SK-N-SH (cell line): ENCODE results near the gene FMO2. TPM values are rescaled to one million over a fixed set of nuclear protein-coding genes. Genes with fewer than 3 reads are reported as not detected.
A peak's percentile ranks its signal among the peaks of the same experiment; 100 is the strongest.

Source experiments
- CTCF ChIA-PET: fragments of 300-600, 350-600 bp; formaldehyde crosslinking; extraction: SDS; loops from one replicate; lab custom pipeline; 2021; lab: Yijun Ruan, JAX
- POLR2A ChIA-PET: fragments of 350-600 bp; sonication (Branson Sonifier 250); formaldehyde crosslinking; extraction: SDS; loops from one replicate; lab custom pipeline; 2020; ENCODE audit warnings: antibody characterized with exemption, inconsistent platforms; lab: Yijun Ruan, JAX
- DNase-seq: peaks from one replicate; pipeline ENCODE4 v3.0.0; 2012
- H2AFZ ChIP-seq: fragments of 200-600 bp; sonication (generic); 2 replicates; pipeline ENCODE4 v1.8.1; 2016; ENCODE audit warnings: antibody characterized with exemption, mild to moderate bottlenecking, low read depth
- H3F3A ChIP-seq: fragments of 200-600 bp; sonication (generic); replicated peaks from 2 replicates; pipeline ENCODE3; 2016; ENCODE audit warnings: antibody characterized with exemption, mild to moderate bottlenecking; ENCODE audit not compliant: insufficient read depth
- H3K27ac ChIP-seq, 2 experiments: fragments of 200-500 bp in 1 of 2; fragments of 200-600 bp in 1 of 2; sonication (Bioruptor generic) in 1 of 2; sonication (generic), shearing (Covaris generic) in 1 of 2; 2 replicates each; pipeline versions ENCODE4 v1.5.1 to v1.6.1; 2014 to 2016; ENCODE audit warnings: low read depth in 2 of 2, inconsistent platforms in 1 of 2, low read length in 1 of 2, mild to moderate bottlenecking in 1 of 2, mixed read lengths in 1 of 2
- H3K27me3 ChIP-seq: fragments of 200-600 bp; sonication (generic), shearing (Covaris generic); 2 replicates; pipeline ENCODE4 v1.6.1; 2016; ENCODE audit warnings: mixed run types; ENCODE audit not compliant: insufficient read depth
- H3K36me3 ChIP-seq, 2 experiments: fragments of 200-500 bp in 1 of 2; fragments of 200-600 bp in 1 of 2; sonication (Bioruptor generic) in 1 of 2; sonication (generic) in 1 of 2; replicated peaks in 1 of 2; 2 replicates each; pipeline versions ENCODE3 to v1.5.1; 2014 to 2016; ENCODE audit warnings: low read length in 1 of 2, mild to moderate bottlenecking in 1 of 2; ENCODE audit not compliant: insufficient read depth in 2 of 2, control insufficient read depth in 1 of 2
- H3K4me1 ChIP-seq, 2 experiments: fragments of 200-500 bp in 1 of 2; fragments of 200-600 bp in 1 of 2; sonication (Bioruptor generic) in 1 of 2; sonication (generic), shearing (Covaris generic) in 1 of 2; 2 replicates each; pipeline versions ENCODE4 v1.5.1 to v1.6.1; 2014 to 2016; ENCODE audit warnings: low read depth in 1 of 2, low read length in 1 of 2, mixed run types in 1 of 2; ENCODE audit not compliant: insufficient read depth in 2 of 2, control insufficient read depth in 1 of 2
- H3K4me2 ChIP-seq: fragments of 200-600 bp; sonication (generic), shearing (Covaris generic); 2 replicates; pipeline ENCODE4 v1.6.1; 2017; ENCODE audit warnings: mixed run types
- H3K4me3 ChIP-seq, 2 experiments: fragments of 200-500 bp in 1 of 2; fragments of 200-600 bp in 1 of 2; sonication (Bioruptor generic) in 1 of 2; sonication (generic), shearing (Covaris generic) in 1 of 2; 2 replicates each; pipeline versions ENCODE4 v1.5.1 to v1.8.1; 2014 to 2016; ENCODE audit warnings: low read depth in 2 of 2, inconsistent platforms in 1 of 2, low read length in 1 of 2, mild to moderate bottlenecking in 1 of 2, mixed read lengths in 1 of 2, moderate library complexity in 1 of 2
- H3K79me2 ChIP-seq: fragments of 200-600 bp; sonication (generic); 2 replicates; pipeline ENCODE4 v1.8.1; 2017; ENCODE audit warnings: mild to moderate bottlenecking; ENCODE audit not compliant: insufficient read depth
- H3K9ac ChIP-seq: fragments of 200-600 bp; sonication (generic); 2 replicates; pipeline ENCODE4 v1.6.1; 2017; ENCODE audit warnings: mixed run types
- H3K9me2 ChIP-seq: fragments of 200-600 bp; sonication (generic); 2 replicates; pipeline ENCODE4 v1.6.1; 2017; ENCODE audit warnings: mixed run types
- H3K9me3 ChIP-seq: fragments of 200-600 bp; sonication (generic); 2 replicates; pipeline ENCODE4 v1.6.1; 2017; ENCODE audit warnings: mixed run types, mild to moderate bottlenecking, moderate library complexity
- H4K20me1 ChIP-seq: fragments of 200-600 bp; sonication (generic); 2 replicates; pipeline ENCODE4 v1.6.1; 2017; ENCODE audit warnings: mild to moderate bottlenecking, mixed run types; ENCODE audit not compliant: insufficient read depth
- EP300 ChIP-seq, 2 experiments: IDR thresholded peaks; 2 replicates each; pipeline versions ENCODE4 v1.4.0 to v1.6.1; 2012; ENCODE audit warnings: borderline replicate concordance in 1 of 2, low read depth in 1 of 2, low read length in 1 of 2
- EZH2phosphoT487 ChIP-seq: fragments of 200-600 bp; sonication (generic); IDR thresholded peaks from 2 replicates; pipeline ENCODE4 v1.6.1; 2017; ENCODE audit warnings: low read depth, mixed run types, mild to moderate bottlenecking, antibody characterized with exemption, moderate library complexity, borderline replicate concordance
- FOSL2 ChIP-seq: IDR thresholded peaks from 2 replicates; pipeline ENCODE4 v1.4.0; 2012; ENCODE audit warnings: low read depth, mild to moderate bottlenecking, moderate library complexity, borderline replicate concordance
- GABPA ChIP-seq: IDR thresholded peaks from 2 replicates; pipeline ENCODE4 v1.4.0; 2012; ENCODE audit warnings: low read depth, mild to moderate bottlenecking
- JUND ChIP-seq: IDR thresholded peaks from 2 replicates; pipeline ENCODE4 v1.4.0; 2012
- MEF2A ChIP-seq: IDR thresholded peaks from 2 replicates; pipeline ENCODE4 v1.4.0; 2012; ENCODE audit warnings: low read depth, borderline replicate concordance
- NFIC ChIP-seq: IDR thresholded peaks from 2 replicates; pipeline ENCODE4 v1.4.0; 2012; ENCODE audit warnings: borderline replicate concordance
- RAD21 ChIP-seq: IDR thresholded peaks from 2 replicates; pipeline ENCODE4 v1.6.1; 2012; ENCODE audit warnings: mild to moderate bottlenecking, low read length
- SIN3A ChIP-seq: IDR thresholded peaks from 2 replicates; pipeline ENCODE4 v1.6.1; 2012; ENCODE audit warnings: low read depth, mild to moderate bottlenecking, low read length, moderate library complexity, borderline replicate concordance
- SMC3 ChIP-seq: IDR thresholded peaks from 2 replicates; pipeline ENCODE4 v1.6.1; 2012; ENCODE audit warnings: low read depth, low read length, improper control_type of control experiment
- YY1 ChIP-seq: IDR thresholded peaks from 2 replicates; pipeline ENCODE4 v1.4.0; 2012; ENCODE audit warnings: low read depth, mild to moderate bottlenecking
- WGBS: methylation state at CpG from one replicate; pipeline ENCODE4 v1.1.6; 2017; ENCODE audit warnings: low lambda C conversion rate; 5-methylcytosine and 5-hydroxymethylcytosine counted together
- polyA plus RNA-seq, 3 experiments: library from polyadenylated mRNA; depleted of rRNA; stranded (reverse); fragments of >200 nt; gene quantifications; 2 replicates each; pipeline ENCODE4 v1.2.3, GENCODE V29; 2012
- TF ChIP-seq, protein P1 (sequence below): fragments of 200-600 bp; sonication (generic); IDR thresholded peaks from 2 replicates; pipeline ENCODE4 v1.6.1; 2017; ENCODE audit warnings: antibody characterized with exemption, mild to moderate bottlenecking, moderate library complexity
- TF ChIP-seq, protein P2 (sequence below): IDR thresholded peaks from 2 replicates; pipeline ENCODE4 v1.6.1; 2012; ENCODE audit warnings: mild to moderate bottlenecking, low read depth, low read length, moderate library complexity

The FMO2 gene
- polyA plus RNA-seq, 1 of the 3 experiments (the other 2 are of a cell fraction), result not detected

DNA sequence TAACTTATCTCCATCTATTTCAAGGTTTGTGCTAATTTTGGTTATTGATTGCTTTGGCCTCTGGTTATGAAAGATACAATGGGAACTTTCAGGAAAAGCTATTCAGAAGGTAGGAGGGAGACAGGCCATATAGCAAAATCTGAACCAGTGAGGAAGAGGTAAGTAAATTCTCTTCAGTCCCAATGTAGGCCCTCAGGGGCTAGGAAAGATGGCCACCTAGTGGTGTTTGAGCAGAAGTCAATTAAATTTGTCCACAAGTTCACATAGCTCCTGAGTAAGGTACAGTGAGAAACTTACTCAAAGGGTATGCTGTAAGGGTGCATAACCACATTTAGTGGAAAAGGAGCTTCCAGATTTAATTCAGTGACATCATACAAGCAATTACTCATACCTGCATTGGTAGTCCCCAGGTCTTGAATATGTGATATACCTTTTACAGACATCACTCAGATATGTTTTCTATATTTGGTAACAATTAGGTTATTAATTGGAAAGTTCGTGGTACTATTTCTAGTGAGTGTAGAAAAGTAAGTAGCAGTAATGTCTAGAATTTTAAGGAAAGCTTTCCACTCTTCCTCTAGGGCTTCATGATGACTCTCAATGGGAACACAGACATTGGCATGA, 41.8 kb downstream of the FMO2 start:
- DNase-seq, result peak; percentile 26
- Histone ChIP-seq H3K9me2 (no peaks in the 10 kb centered on the region), H3K79me2 (no peaks in the 10 kb centered on the region), H3K4me3 (no peak overlapping the region; a peak in 1 of 4 replicates), H4K20me1 (no peaks in the 10 kb centered on the region), H3K4me2 (no peak overlapping the region), H3K27ac (no peak overlapping the region), H3F3A (no peaks in the 10 kb centered on the region), H3K36me3 (no peaks in the 10 kb centered on the region), H3K9ac (no peak overlapping the region), H3K4me1 (peaks cover 0 to 13% of the 10 kb centered on the region in 2 experiments; a peak in 1 of 4 replicates), H2AFZ (no peak overlapping the region), H3K9me3 (no peaks in the 10 kb centered on the region), H3K27me3 (peaks cover 6% of the 10 kb centered on the region; the same call in 1 of the 2 replicates)
- ChIA-PET CTCF (interaction anchor here (0.6 to 2.0 kb wide), 15 partner anchors 8 to 258 kb away, joined by 3 to 14 read pairs (median 4); partner anchors contain the start of gene FMO4), POLR2A (no interaction called here)
- TF ChIP-seq RAD21 (peak; percentile 69), SMC3 (peak; percentile 62)
- TF ChIP-seq, protein P1, sequence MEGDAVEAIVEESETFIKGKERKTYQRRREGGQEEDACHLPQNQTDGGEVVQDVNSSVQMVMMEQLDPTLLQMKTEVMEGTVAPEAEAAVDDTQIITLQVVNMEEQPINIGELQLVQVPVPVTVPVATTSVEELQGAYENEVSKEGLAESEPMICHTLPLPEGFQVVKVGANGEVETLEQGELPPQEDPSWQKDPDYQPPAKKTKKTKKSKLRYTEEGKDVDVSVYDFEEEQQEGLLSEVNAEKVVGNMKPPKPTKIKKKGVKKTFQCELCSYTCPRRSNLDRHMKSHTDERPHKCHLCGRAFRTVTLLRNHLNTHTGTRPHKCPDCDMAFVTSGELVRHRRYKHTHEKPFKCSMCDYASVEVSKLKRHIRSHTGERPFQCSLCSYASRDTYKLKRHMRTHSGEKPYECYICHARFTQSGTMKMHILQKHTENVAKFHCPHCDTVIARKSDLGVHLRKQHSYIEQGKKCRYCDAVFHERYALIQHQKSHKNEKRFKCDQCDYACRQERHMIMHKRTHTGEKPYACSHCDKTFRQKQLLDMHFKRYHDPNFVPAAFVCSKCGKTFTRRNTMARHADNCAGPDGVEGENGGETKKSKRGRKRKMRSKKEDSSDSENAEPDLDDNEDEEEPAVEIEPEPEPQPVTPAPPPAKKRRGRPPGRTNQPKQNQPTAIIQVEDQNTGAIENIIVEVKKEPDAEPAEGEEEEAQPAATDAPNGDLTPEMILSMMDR, result peak; percentile 84
- TF ChIP-seq, protein P2, sequence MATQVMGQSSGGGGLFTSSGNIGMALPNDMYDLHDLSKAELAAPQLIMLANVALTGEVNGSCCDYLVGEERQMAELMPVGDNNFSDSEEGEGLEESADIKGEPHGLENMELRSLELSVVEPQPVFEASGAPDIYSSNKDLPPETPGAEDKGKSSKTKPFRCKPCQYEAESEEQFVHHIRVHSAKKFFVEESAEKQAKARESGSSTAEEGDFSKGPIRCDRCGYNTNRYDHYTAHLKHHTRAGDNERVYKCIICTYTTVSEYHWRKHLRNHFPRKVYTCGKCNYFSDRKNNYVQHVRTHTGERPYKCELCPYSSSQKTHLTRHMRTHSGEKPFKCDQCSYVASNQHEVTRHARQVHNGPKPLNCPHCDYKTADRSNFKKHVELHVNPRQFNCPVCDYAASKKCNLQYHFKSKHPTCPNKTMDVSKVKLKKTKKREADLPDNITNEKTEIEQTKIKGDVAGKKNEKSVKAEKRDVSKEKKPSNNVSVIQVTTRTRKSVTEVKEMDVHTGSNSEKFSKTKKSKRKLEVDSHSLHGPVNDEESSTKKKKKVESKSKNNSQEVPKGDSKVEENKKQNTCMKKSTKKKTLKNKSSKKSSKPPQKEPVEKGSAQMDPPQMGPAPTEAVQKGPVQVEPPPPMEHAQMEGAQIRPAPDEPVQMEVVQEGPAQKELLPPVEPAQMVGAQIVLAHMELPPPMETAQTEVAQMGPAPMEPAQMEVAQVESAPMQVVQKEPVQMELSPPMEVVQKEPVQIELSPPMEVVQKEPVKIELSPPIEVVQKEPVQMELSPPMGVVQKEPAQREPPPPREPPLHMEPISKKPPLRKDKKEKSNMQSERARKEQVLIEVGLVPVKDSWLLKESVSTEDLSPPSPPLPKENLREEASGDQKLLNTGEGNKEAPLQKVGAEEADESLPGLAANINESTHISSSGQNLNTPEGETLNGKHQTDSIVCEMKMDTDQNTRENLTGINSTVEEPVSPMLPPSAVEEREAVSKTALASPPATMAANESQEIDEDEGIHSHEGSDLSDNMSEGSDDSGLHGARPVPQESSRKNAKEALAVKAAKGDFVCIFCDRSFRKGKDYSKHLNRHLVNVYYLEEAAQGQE, result no peak
- WGBS, result 0% methylated on average over 1 of the region's 1 CpG

DNA sequence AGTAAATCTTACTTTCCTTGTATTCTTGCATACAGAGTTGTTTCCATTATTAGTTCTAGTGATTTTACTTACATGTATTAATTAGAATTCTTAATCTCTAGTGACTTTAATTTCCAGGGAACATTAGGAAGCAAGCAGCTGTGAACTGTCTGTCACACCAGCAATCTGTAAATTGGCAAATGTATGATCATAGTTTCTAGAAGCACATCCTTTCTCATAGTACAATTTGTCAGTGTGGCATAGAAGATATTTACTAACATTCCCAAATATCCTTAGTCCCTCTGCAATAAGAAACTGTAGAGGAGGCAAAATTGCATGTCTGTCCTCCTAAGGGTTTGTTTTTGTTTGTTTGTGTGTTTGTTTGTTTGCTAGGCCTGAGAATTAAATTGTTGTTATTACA, 46.2 kb downstream of the FMO2 start:
- Histone ChIP-seq H3K4me1 (no peaks in the 10 kb centered on the region), H4K20me1 (no peaks in the 10 kb centered on the region), H3K36me3 (no peaks in the 10 kb centered on the region), H3K27ac (no peak overlapping the region), H3K27me3 (peaks cover 6% of the 10 kb centered on the region; the same call in 1 of the 2 replicates), H3K9ac (no peak overlapping the region), H3F3A (no peaks in the 10 kb centered on the region), H3K4me3 (no peak overlapping the region), H2AFZ (no peak overlapping the region), H3K4me2 (no peak overlapping the region), H3K9me3 (no peaks in the 10 kb centered on the region), H3K79me2 (no peaks in the 10 kb centered on the region), H3K9me2 (no peaks in the 10 kb centered on the region)
- TF ChIP-seq YY1 (no peak), MEF2A (no peak), EZH2phosphoT487 (no peak), NFIC (no peak), SIN3A (no peak), JUND (no peak), GABPA (no peak), FOSL2 (no peak), EP300 (IDR thresholded peaks at IDR 0.05; ENCODE audit: borderline replicate concordance in 1 of 2, low read depth in 1 of 2, low read length in 1 of 2) (no peak)
- TF ChIP-seq, protein P1, result no peak
- CTCF ChIA-PET, result interaction anchor here (2.1 kb wide), 1 partner anchor 14 kb away, joined by 6 read pairs; no protein-coding TSS in a partner anchor
- POLR2A ChIA-PET, result no interaction called here
- DNase-seq, result no peak
